Testis (tissue), 2 donors: Measurements from ENCODE around the gene PSMG2.

Experiments used
- CTCF ChIP-seq, 3 experiments: fragments of 450-650 bp in 2 of 3; fragments of 200-600 bp in 1 of 3; sonication (generic) in 1 of 3; IDR thresholded peaks; one replicate each; pipeline ENCODE4 v1.5.1; 2016 to 2019; ENCODE audit warnings: antibody characterized with exemption in 3 of 3, mild to moderate bottlenecking in 2 of 3, moderate library complexity in 1 of 3
- POLR2A ChIP-seq: fragments of 450-650 bp; IDR thresholded peaks from one replicate; pipeline ENCODE4 v1.6.1; 2017; ENCODE audit warnings: antibody characterized with exemption, mild to moderate bottlenecking, moderate library complexity

GRCh38 chr18:12773369-12773768 lies 70.5 kb downstream of the PSMG2 start:
- TF ChIP-seq POLR2A: no peak
- no peak for TF ChIP-seq CTCF (IDR thresholded peaks at IDR 0.05)
